CD4-positive, alpha-beta memory T cell (primary cell): ENCODE data around the gene SH3GL3. TPM values are rescaled to one million over a fixed set of nuclear protein-coding genes. Genes with fewer than 3 reads are reported as not detected.

Experiments
- CTCF ChIA-PET: fragments of 350-600 bp; sonication (Branson Sonifier 250); formaldehyde crosslinking; loops from one replicate; lab custom pipeline; 2021; ENCODE audit warnings: inconsistent platforms; ENCODE audit not compliant: partially characterized antibody; lab: Charles Lee
- POLR2A ChIA-PET: fragments of 350-600 bp; sonication (Branson Sonifier 250); formaldehyde crosslinking; loops from one replicate; lab custom pipeline; 2021; ENCODE audit not compliant: partially characterized antibody; lab: Charles Lee
- DNase-seq, 5 donors: peaks; one replicate each; pipeline versions ENCODE4 v3.0.0 to v3.0.0-alpha.2; 2020 to 2022; ENCODE audit warnings: mixed read lengths in 1 of 5
- H3K27ac ChIP-seq: one replicate; pipeline ENCODE4 v1.7.0; 2013; ENCODE audit warnings: low read depth, low read length
- H3K27me3 ChIP-seq: 2 replicates; pipeline ENCODE4 v1.7.0; 2013; ENCODE audit warnings: mild to moderate bottlenecking, low read length, moderate library complexity; ENCODE audit not compliant: insufficient read depth
- H3K36me3 ChIP-seq: 2 replicates; pipeline ENCODE4 v1.7.0; 2013; ENCODE audit warnings: mild to moderate bottlenecking, low read length, moderate library complexity; ENCODE audit not compliant: insufficient read depth
- H3K4me1 ChIP-seq: 2 replicates; pipeline ENCODE4 v1.7.0; 2013; ENCODE audit warnings: mild to moderate bottlenecking, low read length, moderate library complexity; ENCODE audit not compliant: insufficient read depth
- H3K4me3 ChIP-seq, 2 donors: one replicate each; pipeline ENCODE4 v1.7.0; 2013; ENCODE audit warnings: low read length in 2 of 2, mild to moderate bottlenecking in 1 of 2
- H3K9me3 ChIP-seq, 2 donors: one replicate each; pipeline ENCODE4 v1.7.0; 2013; ENCODE audit warnings: low read length in 2 of 2, control low read depth in 1 of 2; ENCODE audit not compliant: control insufficient read depth in 1 of 2
- H3K27ac Mint-ChIP-seq, 7 donors: one replicate each; pipeline ENCODE4 v1.8.0; 2020 to 2021; ENCODE audit warnings: mixed read lengths in 7 of 7, mild to moderate bottlenecking in 6 of 7, inconsistent platforms in 3 of 7, moderate library complexity in 3 of 7
- H3K27me3 Mint-ChIP-seq, 2 donors: one replicate each; pipeline ENCODE4 v1.8.0; 2020 to 2021; ENCODE audit warnings: mixed read lengths in 2 of 2
- H3K36me3 Mint-ChIP-seq, 2 donors: one replicate each; pipeline ENCODE4 v1.8.0; 2020 to 2021; ENCODE audit warnings: mixed read lengths in 2 of 2, inconsistent platforms in 1 of 2, mild to moderate bottlenecking in 1 of 2
- H3K4me1 Mint-ChIP-seq, 4 donors: one replicate each; pipeline ENCODE4 v1.8.0; 2020 to 2021; ENCODE audit warnings: mixed read lengths in 4 of 4, mild to moderate bottlenecking in 1 of 4
- H3K4me3 Mint-ChIP-seq, 8 donors: one replicate each; pipeline ENCODE4 v1.8.0; 2020 to 2021; ENCODE audit warnings: mixed read lengths in 8 of 8, mild to moderate bottlenecking in 7 of 8, moderate library complexity in 6 of 8, inconsistent platforms in 3 of 8
- H3K9me3 Mint-ChIP-seq, 8 donors: one replicate each; pipeline ENCODE4 v1.8.0; 2020 to 2021; ENCODE audit warnings: mixed read lengths in 8 of 8, mild to moderate bottlenecking in 5 of 8, inconsistent platforms in 3 of 8, moderate library complexity in 1 of 8
- intact Hi-C: fragments of 100-400 bp; cut with micrococcal nuclease; formaldehyde crosslinking; loops from one replicate; pipeline ENCODE4 v1.15.1; 2023
- polyA plus RNA-seq, 2 donors: library from polyadenylated mRNA; unstranded; fragments of 300-500 nt; fragmentation: Illumina TruSeq; gene quantifications; one replicate each; pipeline ENCODE4 v1.2.3, GENCODE V29; 2021
- total RNA-seq, 2 experiments: library from RNA; stranded (reverse); gene quantifications; one replicate each; pipeline ENCODE4 v1.2.3, GENCODE V29; 2021

Gene SH3GL3
- total and polyA plus RNA-seq, 4 experiments from 2014 or later, result 0.34 TPM; not detected in 3

DNA sequence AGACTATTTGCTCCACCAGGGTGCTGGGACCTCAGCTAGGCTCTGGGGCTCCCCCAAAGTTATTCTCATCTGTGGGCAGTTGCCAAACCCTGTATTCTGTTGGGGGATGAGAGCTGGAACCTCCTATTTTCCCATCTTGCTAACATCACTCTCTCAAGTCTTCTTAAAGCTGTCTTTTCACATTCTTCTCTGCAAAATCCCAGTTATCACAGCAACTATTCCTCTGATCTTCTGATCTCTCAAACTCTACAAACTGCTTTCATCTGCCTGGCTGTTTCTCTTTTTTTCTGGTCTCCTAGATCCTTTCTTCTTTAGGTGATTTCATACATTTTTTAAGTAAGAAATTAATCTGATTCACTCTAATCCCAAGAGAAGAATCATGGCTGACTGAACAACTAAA, 196.1 kb downstream of the SH3GL3 start:
- Mint-ChIP-seq H3K4me3 (no peak overlapping the region), H3K27ac (no peak overlapping the region), H3K27me3 (no peaks in the 10 kb centered on the region), H3K9me3 (peaks cover 4 to 34% (median 17%) of the 10 kb centered on the region in 8 donors), H3K4me1 (no peaks in the 10 kb centered on the region), H3K36me3 (no peaks in the 10 kb centered on the region)
- intact Hi-C loops, result no loop called here
- no peak for DNase-seq
- Histone ChIP-seq H3K9me3 (no peaks in the 10 kb centered on the region), H3K36me3 (no peaks in the 10 kb centered on the region), H3K27ac (no peak overlapping the region), H3K4me3 (no peak overlapping the region), H3K27me3 (no peaks in the 10 kb centered on the region), H3K4me1 (no peaks in the 10 kb centered on the region)
- CTCF ChIA-PET, result no interaction called here
- POLR2A ChIA-PET, result no interaction called here

DNA sequence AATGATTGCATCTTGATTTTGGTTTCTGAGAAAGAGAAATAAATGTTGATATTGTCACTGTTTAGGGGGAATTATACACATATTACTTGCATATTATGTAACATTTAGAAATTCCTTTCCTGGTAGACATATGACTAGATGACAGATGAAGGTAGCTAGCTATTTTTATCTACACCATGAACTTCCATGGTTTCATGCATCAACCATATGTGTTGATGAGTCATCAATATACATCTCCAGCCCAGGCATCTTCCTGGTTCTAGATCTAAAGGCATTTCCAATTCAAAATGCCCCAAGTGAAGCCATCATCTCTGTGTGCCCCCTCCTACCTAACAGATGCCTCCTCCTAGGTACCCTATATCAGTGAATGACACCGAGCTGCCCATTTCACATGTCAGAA, 197.3 kb downstream of the SH3GL3 start:
- no peak overlapping the region for H3K4me3 Mint-ChIP-seq
- no peak overlapping the region for H3K27ac ChIP-seq
- peaks cover under 1 to 34% (median 18%) of the 10 kb centered on the region in 8 donors for H3K9me3 Mint-ChIP-seq
- no peaks in the 10 kb centered on the region for H3K27me3 Mint-ChIP-seq
- H3K4me1 Mint-ChIP-seq, result no peaks in the 10 kb centered on the region
- ChIA-PET CTCF (no interaction called here), POLR2A (no interaction called here)
- no peak overlapping the region for H3K4me3 ChIP-seq
- H3K27me3 ChIP-seq, result no peaks in the 10 kb centered on the region
- H3K36me3 ChIP-seq, result no peaks in the 10 kb centered on the region
- intact Hi-C loops, result no loop called here
- H3K9me3 ChIP-seq, result no peaks in the 10 kb centered on the region
- DNase-seq, result no peak
- no peaks in the 10 kb centered on the region for H3K4me1 ChIP-seq
- no peaks in the 10 kb centered on the region for H3K36me3 Mint-ChIP-seq
- no peak overlapping the region for H3K27ac Mint-ChIP-seq

DNA sequence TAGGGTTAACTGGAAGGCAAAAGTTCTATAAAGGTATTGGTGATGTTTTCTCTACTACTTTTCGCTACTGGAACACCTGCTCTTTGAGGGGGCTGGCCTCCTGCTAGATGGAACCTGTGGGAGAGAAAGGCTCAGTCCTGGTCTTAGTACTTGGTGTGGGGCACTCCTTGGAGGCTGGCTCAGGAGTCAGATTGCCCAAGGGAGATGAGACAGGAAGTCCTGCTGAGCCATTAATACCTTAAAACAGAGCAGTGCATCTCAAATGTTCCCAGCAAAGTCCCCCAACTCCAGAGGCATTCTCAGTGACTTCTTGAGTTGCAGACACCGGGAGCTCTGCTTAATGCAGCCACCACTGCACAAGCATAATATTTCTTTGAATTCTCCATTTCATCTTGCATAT, 203.7 kb downstream of the SH3GL3 start:
- peaks cover 0 to 5% (median 0%) of the 10 kb centered on the region in 8 donors for H3K9me3 Mint-ChIP-seq
- H3K36me3 Mint-ChIP-seq, result no peaks in the 10 kb centered on the region
- ChIA-PET CTCF (no interaction called here), POLR2A (no interaction called here)
- no peak for DNase-seq
- Histone ChIP-seq H3K9me3 (no peaks in the 10 kb centered on the region), H3K27me3 (peaks cover 5% of the 10 kb centered on the region), H3K27ac (no peak overlapping the region), H3K4me1 (no peaks in the 10 kb centered on the region), H3K4me3 (no peak overlapping the region), H3K36me3 (no peaks in the 10 kb centered on the region)
- no peaks in the 10 kb centered on the region for H3K4me1 Mint-ChIP-seq
- peaks cover 14 to 18% of the 10 kb centered on the region in 2 donors for H3K27me3 Mint-ChIP-seq
- H3K4me3 Mint-ChIP-seq, result no peak overlapping the region
- no peak overlapping the region for H3K27ac Mint-ChIP-seq
- intact Hi-C loops, result no loop called here

DNA sequence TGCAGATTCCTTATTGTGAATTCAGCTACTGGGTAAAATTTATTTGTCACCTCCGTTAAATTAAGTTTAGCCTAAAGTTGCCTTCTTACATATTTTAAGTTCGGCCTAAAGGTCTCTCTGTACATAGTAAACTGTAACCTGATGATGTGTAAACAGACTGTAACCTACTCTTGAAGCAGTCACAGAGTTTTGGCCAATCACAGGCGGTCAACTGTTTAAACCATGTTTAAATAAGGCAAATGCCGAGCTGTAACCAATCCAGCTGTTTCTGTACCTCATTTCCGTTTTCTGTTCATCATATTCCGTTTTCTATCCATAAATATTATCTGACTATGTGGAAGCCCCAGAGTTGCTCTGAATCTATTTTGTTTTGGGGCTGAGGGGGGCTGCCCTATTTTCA, 204.4 kb downstream of the SH3GL3 start:
- Mint-ChIP-seq H3K27ac (no peak overlapping the region), H3K9me3 (peaks cover 0 to 5% (median 0%) of the 10 kb centered on the region in 8 donors), H3K36me3 (no peaks in the 10 kb centered on the region), H3K27me3 (peaks cover 14 to 22% of the 10 kb centered on the region in 2 donors), H3K4me1 (no peaks in the 10 kb centered on the region), H3K4me3 (no peak overlapping the region)
- H3K4me1 ChIP-seq, result no peaks in the 10 kb centered on the region
- intact Hi-C loops, result no loop called here
- no peaks in the 10 kb centered on the region for H3K9me3 ChIP-seq
- CTCF ChIA-PET, result no interaction called here
- H3K27me3 ChIP-seq, result peaks cover 5% of the 10 kb centered on the region
- POLR2A ChIA-PET, result no interaction called here
- no peak overlapping the region for H3K4me3 ChIP-seq
- DNase-seq, result no peak
- no peaks in the 10 kb centered on the region for H3K36me3 ChIP-seq
- no peak overlapping the region for H3K27ac ChIP-seq

DNA sequence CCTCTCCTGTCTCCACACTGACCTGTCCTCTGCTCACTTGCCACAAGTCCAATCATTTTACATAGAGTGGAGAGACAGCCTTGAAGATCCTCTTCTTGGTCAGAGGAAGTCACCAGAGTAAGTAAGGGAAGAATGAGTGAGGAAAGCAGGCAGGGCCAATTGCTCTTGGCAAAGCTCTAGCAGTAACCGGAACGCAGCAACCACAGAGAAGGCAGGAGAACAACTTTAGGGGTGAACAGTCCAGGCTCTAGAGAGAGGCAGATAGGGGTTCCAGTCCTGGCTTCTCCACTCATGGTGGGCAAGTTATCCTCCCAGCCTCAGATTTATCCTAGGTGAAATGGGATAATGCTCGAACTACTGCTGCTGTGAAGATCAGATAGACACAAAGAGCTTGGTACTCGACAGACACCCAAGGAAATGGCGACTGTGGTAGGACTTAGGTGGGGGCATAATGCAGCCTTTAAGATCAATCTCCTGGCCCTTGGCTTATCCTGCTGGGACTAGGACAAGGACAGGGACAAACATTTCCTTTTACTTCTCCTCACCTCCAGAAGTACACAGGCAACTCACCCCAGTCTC, 205.6 kb downstream of the SH3GL3 start:
- Mint-ChIP-seq H3K36me3 (no peaks in the 10 kb centered on the region), H3K9me3 (peaks cover 0 to 6% (median under 1%) of the 10 kb centered on the region in 8 donors), H3K27ac (no peak overlapping the region), H3K4me3 (peak overlapping the region in 1 of 8 donors; percentile 25), H3K4me1 (no peaks in the 10 kb centered on the region), H3K27me3 (peaks cover 16 to 22% of the 10 kb centered on the region in 2 donors)
- no peak for DNase-seq
- no peak overlapping the region for H3K27ac ChIP-seq
- H3K4me3 ChIP-seq, result no peak overlapping the region
- H3K27me3 ChIP-seq, result peaks cover 5% of the 10 kb centered on the region
- intact Hi-C loops, result no loop called here
- H3K9me3 ChIP-seq, result no peaks in the 10 kb centered on the region
- ChIA-PET CTCF (no interaction called here), POLR2A (no interaction called here)
- no peaks in the 10 kb centered on the region for H3K4me1 ChIP-seq
- H3K36me3 ChIP-seq, result no peaks in the 10 kb centered on the region

DNA sequence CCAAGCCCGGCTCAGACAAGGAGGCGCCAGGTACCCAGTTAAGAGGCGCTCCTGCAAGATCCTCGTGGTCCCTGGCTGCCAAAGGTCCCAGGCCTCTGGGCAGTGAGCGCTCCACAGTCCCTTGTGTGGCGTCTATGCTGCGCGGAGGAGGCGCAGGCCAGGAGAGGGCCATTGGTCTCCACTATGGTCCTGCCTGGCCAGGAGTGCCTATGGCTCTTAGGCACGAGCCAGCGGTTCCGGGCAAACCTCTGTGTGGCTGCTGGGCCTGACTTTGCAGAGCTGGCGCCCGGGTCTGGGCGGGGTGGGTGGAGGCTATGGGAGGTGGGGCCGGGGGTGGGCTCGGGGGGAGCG, 206.1 kb downstream of the SH3GL3 start:
- CTCF ChIA-PET, result no interaction called here
- Mint-ChIP-seq H3K9me3 (peaks cover 0 to 8% (median under 1%) of the 10 kb centered on the region in 8 donors), H3K27ac (no peak overlapping the region), H3K36me3 (no peaks in the 10 kb centered on the region), H3K4me3 (no peak overlapping the region), H3K4me1 (no peaks in the 10 kb centered on the region), H3K27me3 (peaks cover 17 to 22% of the 10 kb centered on the region in 2 donors)
- Histone ChIP-seq H3K4me1 (no peaks in the 10 kb centered on the region), H3K4me3 (no peak overlapping the region), H3K27me3 (peaks cover 5% of the 10 kb centered on the region), H3K27ac (no peak overlapping the region), H3K36me3 (no peaks in the 10 kb centered on the region), H3K9me3 (no peaks in the 10 kb centered on the region)
- no peak for DNase-seq
- intact Hi-C loops, result no loop called here
- POLR2A ChIA-PET, result no interaction called here

DNA sequence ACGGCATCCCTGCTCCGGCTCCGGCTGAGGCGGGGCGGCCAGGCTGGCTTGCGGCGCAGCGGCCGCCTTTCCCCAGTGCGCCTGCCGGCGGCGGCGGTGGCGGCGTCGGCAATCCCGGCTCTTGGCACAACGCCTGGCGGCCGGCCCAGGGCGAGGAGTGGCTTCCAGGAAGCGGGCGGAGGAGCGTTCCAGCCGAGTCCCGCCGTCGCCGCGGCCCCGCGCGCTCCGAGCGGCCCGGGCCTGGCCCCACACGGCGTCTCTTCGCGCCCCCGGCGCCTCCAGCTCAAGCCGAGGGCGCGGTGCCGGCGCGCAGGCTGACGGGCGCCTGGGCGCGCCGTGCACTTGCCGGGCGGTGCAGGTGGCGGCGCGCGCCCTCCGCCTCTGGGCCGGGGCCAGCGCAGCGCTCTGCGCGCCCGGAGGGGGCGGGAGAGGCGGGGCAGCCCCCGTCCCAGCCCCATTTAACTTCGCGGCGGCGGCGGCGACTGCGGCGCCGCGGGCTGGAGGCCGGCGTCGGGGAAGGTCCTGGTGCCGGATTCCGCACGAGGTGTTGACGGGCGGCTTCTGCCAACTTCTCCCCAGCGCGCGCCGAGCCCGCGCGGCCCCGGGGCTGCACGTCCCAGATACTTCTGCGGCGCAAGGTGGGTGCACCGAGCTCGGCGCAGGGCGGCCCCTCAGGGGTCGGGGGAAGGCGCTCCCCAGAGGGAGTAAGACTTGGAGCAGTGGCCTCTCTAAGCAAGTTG, 206.7 kb downstream of the SH3GL3 start, which contains the start of gene ADAMTSL3:
TSS of gene ADAMTSL3 (plus strand) at position 485 of the 740 bp plus-strand sequence. CDS start 1,639 bp downstream, outside the sequence.
- H3K36me3 Mint-ChIP-seq, result no peaks in the 10 kb centered on the region

More for the DNA sequence above, 206.7 kb downstream of the SH3GL3 start, which contains the start of gene ADAMTSL3:
- Mint-ChIP-seq H3K4me1 (no peaks in the 10 kb centered on the region), H3K4me3 (no peak within 1 kb of the TSS), H3K27ac (no peak within 1 kb of the TSS), H3K9me3 (peaks cover 0 to 6% (median 2%) of the 10 kb centered on the region in 8 donors), H3K27me3 (peaks cover 17 to 22% of the 10 kb centered on the region in 2 donors)
- Histone ChIP-seq H3K36me3 (no peaks in the 10 kb centered on the region), H3K27me3 (peaks cover 5% of the 10 kb centered on the region), H3K27ac (no peak within 1 kb of the TSS), H3K9me3 (no peaks in the 10 kb centered on the region), H3K4me1 (no peaks in the 10 kb centered on the region), H3K4me3 (no peak within 1 kb of the TSS)
- intact Hi-C loops, result no loop called here
- ChIA-PET CTCF (no interaction called here), POLR2A (no interaction called here)
- no peak for DNase-seq
